Activated T-helper 1 cell treated with anti-CD3 and anti-CD28 coated beads, Interleukin-12 subunit alpha, Interleukin-12 subunit beta, Interleukin-2, Interleukin-4 antibody, amounts not matched to agents 30 ng/mL and 10 ng/mL and 1 ng/mL, durations not matched to agents 14 hours and 24 hours and 36 hours (primary cell): ENCODE measurements around the gene VPS29. TPM values are rescaled to one million over a fixed set of nuclear protein-coding genes. Genes with fewer than 3 reads are reported as not detected.
"Not testable (repeated sequence)": the region's sequence is repeated elsewhere in the genome, so short reads cannot be mapped to it uniquely, and the experiment has no call there.

ENCODE experiments used
- DNase-seq: peaks from one replicate; pipeline ENCODE4 v3.0.0; 2021; ENCODE audit warnings: low spot score
- H3K27ac Mint-ChIP-seq: one replicate; pipeline ENCODE4 v1.8.0; 2021; ENCODE audit warnings: mild to moderate bottlenecking, mixed read lengths
- H3K27me3 Mint-ChIP-seq: one replicate; pipeline ENCODE4 v1.8.0; 2022; ENCODE audit warnings: mild to moderate bottlenecking, moderate library complexity, mixed read lengths; ENCODE audit not compliant: insufficient read depth
- H3K36me3 Mint-ChIP-seq: one replicate; pipeline ENCODE4 v1.8.0; 2021; ENCODE audit warnings: low read depth, mixed read lengths
- H3K4me1 Mint-ChIP-seq: one replicate; pipeline ENCODE4 v1.8.0; 2021; ENCODE audit warnings: low read depth, mixed read lengths
- H3K4me3 Mint-ChIP-seq: one replicate; pipeline ENCODE4 v1.8.0; 2021; ENCODE audit warnings: mild to moderate bottlenecking, moderate library complexity, mixed read lengths
- H3K9me3 Mint-ChIP-seq: one replicate; pipeline ENCODE4 v1.8.0; 2021; ENCODE audit warnings: mixed read lengths
- intact Hi-C: fragments of 100-400 bp; cut with micrococcal nuclease; formaldehyde crosslinking; loops from one replicate; pipeline ENCODE4 v1.15.1; 2024
- total RNA-seq: library from RNA; stranded (reverse); gene quantifications from 2 replicates; pipeline ENCODE4 v1.2.3, GENCODE V29; 2022

Gene VPS29
- total RNA-seq, 1 donor from 2014 or later: 109 TPM

GRCh38 chr12:110461189-110461588, 40.7 kb downstream of the VPS29 start:
- intact Hi-C loops: loop anchor here (10.0 kb wide), 1 partner anchor 364 kb away; no protein-coding TSS in a partner anchor
- peaks cover 25% of the 10 kb centered on the region for H3K36me3 Mint-ChIP-seq
- not testable (repeated sequence) for H3K27ac Mint-ChIP-seq, H3K27me3 Mint-ChIP-seq, H3K9me3 Mint-ChIP-seq, DNase-seq, H3K4me3 Mint-ChIP-seq
- H3K4me1 Mint-ChIP-seq: peaks cover 11% of the 10 kb centered on the region

DNA sequence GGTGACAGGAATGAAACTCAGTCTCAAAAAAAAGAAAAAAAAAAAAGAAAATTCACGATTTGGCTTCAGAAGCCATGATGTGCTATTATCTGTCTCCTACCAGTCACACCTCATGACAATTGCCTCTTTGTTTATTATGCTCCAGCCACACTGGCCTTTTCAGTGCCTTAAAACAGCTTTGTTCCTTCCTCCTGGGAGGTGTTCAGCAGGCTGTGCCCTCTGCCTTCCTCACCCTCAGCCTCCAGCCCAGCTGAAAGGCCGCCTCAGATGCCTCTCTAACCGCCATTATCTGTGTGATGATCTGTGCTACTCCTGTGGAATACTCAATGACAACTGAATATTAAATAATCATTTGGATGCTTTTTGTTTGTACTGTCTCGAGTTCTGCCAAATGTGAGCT, 43.2 kb downstream of the VPS29 start:
- no peaks in the 10 kb centered on the region for H3K9me3 Mint-ChIP-seq
- no peak for DNase-seq
- intact Hi-C loops: no loop called here
- H3K27me3 Mint-ChIP-seq: no peaks in the 10 kb centered on the region
- H3K36me3 Mint-ChIP-seq: peaks cover 24% of the 10 kb centered on the region
- no peak overlapping the region for H3K27ac Mint-ChIP-seq
- H3K4me1 Mint-ChIP-seq: peaks cover 6% of the 10 kb centered on the region
- no peak overlapping the region for H3K4me3 Mint-ChIP-seq

DNA sequence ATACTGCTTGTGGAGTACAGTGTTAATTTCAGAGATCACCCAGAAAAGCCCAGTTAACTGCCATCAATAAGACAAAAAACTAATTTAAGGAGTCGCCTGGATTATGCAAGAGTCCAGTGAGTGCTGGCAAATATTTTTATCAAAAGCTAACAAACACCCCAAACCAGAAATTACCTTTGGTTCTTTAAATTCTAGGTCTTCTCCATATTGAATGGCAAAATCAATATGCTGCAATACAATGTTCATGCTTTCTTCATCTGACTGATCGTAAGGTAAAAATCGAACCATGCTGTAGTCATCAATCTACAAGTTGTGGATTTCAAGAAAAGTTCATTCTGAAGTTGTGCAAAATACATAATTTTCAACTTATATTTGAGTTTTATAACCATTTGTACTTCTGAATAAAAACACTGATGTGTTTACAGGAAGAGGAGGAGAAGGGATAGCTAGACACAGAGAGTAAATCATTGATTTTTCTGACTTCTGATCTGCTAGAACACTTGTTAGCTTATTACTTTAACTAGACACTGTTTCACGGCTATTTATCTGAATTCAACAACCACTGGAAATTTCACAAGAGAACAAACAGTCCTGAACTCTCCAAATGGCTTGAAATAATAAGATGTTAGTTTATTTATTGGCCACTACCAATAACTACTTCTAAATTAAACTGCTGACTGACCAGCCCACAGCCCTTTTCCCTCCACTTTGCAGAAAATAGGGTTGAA, 48.2 kb downstream of the VPS29 start:
- Mint-ChIP-seq H3K9me3 (no peaks in the 10 kb centered on the region), H3K36me3 (peaks cover 29% of the 10 kb centered on the region), H3K4me1 (peaks cover 19% of the 10 kb centered on the region), H3K27ac (no peak overlapping the region), H3K27me3 (no peaks in the 10 kb centered on the region), H3K4me3 (no peak overlapping the region)
- no peak for DNase-seq
- intact Hi-C loops: no loop called here

GRCh38 chr12:110451263-110451662, 50.6 kb downstream of the VPS29 start:
- peaks cover 36% of the 10 kb centered on the region for H3K4me1 Mint-ChIP-seq
- H3K36me3 Mint-ChIP-seq: peaks cover 33% of the 10 kb centered on the region
- intact Hi-C loops: loop anchor here (2.0 kb wide), 1 partner anchor 62 kb away; no protein-coding TSS in a partner anchor
- no peak for DNase-seq
- peak overlapping the region; percentile 100 for H3K4me3 Mint-ChIP-seq
- no peaks in the 10 kb centered on the region for H3K9me3 Mint-ChIP-seq
- peak overlapping the region; percentile 83 for H3K27ac Mint-ChIP-seq
- no peaks in the 10 kb centered on the region for H3K27me3 Mint-ChIP-seq

DNA sequence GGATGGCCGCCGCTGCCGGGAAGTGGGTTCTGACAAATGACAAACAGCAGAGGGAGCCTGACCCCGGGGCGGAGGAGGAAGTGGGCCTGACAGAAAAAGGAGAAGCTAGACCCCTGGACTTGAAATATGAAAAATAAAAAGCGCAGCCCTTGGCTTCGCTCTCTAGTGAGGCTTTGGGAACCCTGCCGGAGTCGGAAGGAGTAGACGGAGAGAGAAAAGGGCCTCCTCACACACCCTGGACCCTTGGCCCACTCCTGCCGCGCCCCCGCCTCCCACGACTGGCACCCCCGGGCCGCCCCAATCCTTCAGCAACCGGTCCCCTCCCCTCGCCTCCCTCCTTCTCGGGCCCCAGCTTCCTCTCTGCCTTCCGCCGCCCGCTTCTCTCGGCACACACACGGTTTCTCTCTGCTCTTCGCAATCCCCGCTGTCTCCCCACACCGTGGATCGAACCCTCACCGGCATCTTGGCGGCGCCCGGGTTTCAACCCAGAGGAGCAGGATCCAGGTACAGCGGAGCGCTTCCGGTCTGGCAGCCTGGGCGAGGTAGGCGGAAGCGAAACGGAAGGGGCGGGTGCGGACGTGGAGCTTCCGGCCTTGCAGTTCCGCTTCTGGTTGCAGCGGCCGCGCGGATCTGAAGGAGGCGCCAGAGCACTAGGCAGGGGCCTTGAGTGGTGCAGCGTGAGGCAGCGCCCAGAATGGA, 52.0 kb downstream of the VPS29 start, which contains the start of gene ARPC3:
TSS of gene ARPC3 (minus strand) at position 539 of the 699 bp plus-strand sequence. CDS start at position 462, 77 bp downstream.
- Mint-ChIP-seq H3K27ac (peak within 1 kb of the TSS; percentile 100), H3K27me3 (no peaks in the 10 kb centered on the region), H3K9me3 (no peaks in the 10 kb centered on the region), H3K4me3 (peak within 1 kb of the TSS; percentile 100), H3K4me1 (peaks cover 42% of the 10 kb centered on the region), H3K36me3 (peaks cover 36% of the 10 kb centered on the region)
- intact Hi-C loops: loop anchor here (1.0 to 2.0 kb wide), 8 partner anchors 18 to 438 kb away; partner anchors contain the start of genes ANAPC7, FAM216A, GPN3 and RAD9B
- DNase-seq: peak; percentile 94

DNA sequence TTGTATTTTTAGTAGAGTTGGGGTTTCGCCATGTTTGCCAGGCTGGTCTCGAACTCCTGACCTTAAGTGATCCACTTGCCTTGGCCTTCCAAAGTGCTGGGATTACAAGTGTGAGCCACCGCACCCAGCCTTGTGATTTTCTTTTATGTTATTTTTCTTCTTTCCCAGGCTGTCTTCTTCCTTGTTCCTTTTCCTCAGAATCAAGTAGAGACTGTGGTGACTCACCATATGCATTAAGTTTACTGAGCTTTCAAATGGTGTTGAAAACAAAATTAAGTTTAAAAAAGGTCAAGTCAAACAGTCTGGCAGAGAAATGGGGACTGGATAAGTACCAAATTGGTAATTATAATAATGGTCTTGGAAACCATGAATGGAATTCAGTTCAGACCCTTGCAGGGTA, 57.5 kb downstream of the VPS29 start:
- DNase-seq: no peak
- H3K27ac Mint-ChIP-seq: no peak overlapping the region
- intact Hi-C loops: no loop called here
- H3K9me3 Mint-ChIP-seq: no peaks in the 10 kb centered on the region
- H3K4me3 Mint-ChIP-seq: no peak overlapping the region
- H3K4me1 Mint-ChIP-seq: peaks cover 35% of the 10 kb centered on the region
- H3K36me3 Mint-ChIP-seq: peaks cover 29% of the 10 kb centered on the region
- no peaks in the 10 kb centered on the region for H3K27me3 Mint-ChIP-seq

Other genes with a start within 250 kb of the VPS29 start
- gene ATP2A2, start 220.9 kb downstream of the VPS29 start, total RNA-seq: 208 and 211 TPM in 2 replicates
- 72.0 and 72.6 TPM in 2 replicates for gene ANAPC7, start 98.4 kb downstream of the VPS29 start, total RNA-seq
- 279 and 290 TPM in 2 replicates for gene ARPC3, start 51.8 kb downstream of the VPS29 start, total RNA-seq
- gene GPN3, start 33.9 kb downstream of the VPS29 start, total RNA-seq: 50.3 and 55.5 TPM in 2 replicates
- gene FAM216A, start 33.3 kb downstream of the VPS29 start, total RNA-seq: 40.8 and 45.9 TPM in 2 replicates
- gene RAD9B, start 220 bp upstream of the VPS29 start, total RNA-seq: 0.88 and 1.4 TPM in 2 replicates
- 57.9 and 59.1 TPM in 2 replicates for gene PPTC7, start 81.2 kb upstream of the VPS29 start, total RNA-seq
- 7.6 and 8.8 TPM in 2 replicates for gene TCTN1, start 112.0 kb upstream of the VPS29 start, total RNA-seq
- gene HVCN1, start 187.0 kb upstream of the VPS29 start, total RNA-seq: 13.8 and 16.7 TPM in 2 replicates
- 449 and 469 TPM in 2 replicates for gene PPP1CC, start 240.8 kb upstream of the VPS29 start, total RNA-seq